ENCODE results near the gene TNRC6C. TPM values are rescaled to one million over a fixed set of nuclear protein-coding genes. Genes with fewer than 3 reads are reported as not detected.

Gene TNRC6C
- total and polyA plus RNA-seq, 2 experiments from 2014 or later: 10.1 to 16.6 TPM

DNA sequence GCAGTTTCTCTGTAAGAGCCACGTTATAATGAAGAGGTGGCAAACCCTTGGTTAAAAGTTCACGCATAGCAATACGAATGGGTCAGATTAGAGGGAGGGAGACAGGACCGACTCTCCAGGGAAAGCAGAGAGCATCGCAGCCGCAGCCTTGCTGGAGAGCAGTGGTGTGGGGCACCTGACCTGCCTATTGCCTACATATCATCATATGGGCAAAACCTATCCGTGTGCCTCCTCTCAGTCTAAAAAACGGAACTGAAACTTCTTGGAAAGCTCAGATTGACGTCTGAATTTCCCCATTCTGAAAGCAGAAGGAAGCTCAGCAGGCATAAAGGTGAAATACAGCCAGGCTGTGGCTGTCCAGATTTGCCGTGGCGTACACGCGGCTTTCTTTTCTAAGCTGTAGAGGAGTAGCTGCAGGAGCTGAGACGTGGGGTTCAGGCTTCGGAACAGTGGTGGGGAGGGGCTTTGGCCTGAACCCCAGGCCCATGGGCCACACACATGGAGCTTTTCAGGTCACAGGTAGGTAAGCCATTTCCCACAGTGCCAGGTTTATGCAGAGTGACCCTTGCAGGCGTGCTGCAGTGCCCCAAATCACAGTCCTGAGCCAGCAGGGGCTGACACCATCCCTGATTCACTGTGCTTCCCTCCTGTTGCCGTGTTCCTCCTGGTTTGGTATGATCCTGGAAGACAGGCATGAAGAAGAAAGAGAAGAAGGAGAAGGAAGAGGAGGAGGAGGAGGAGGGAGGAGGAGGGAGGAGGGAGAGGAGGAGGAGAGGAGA is 41.6 kb upstream of the TNRC6C start:
- no peak overlapping the region for H3K27ac ChIP-seq (ENCODE audit: low read depth)
- peaks cover 3% of the 10 kb centered on the region; the same call in 1 of the 2 replicates for H3K9me2 ChIP-seq (ENCODE audit: insufficient read depth)
- H3K9me3 Mint-ChIP-seq: peaks cover 16% of the 10 kb centered on the region
- 0 out of 2 replicates have a peak, but pooled peaks cover 3% of the 10 kb centered on the region for H3F3A ChIP-seq (replicated peaks; ENCODE audit: low read depth)
- H3K4me1 Mint-ChIP-seq: peaks cover 30% of the 10 kb centered on the region
- no peaks in the 10 kb centered on the region for H4K20me1 ChIP-seq (replicated peaks; ENCODE audit: insufficient read depth)
- no peak for TF ChIP-seq STAT1 (IDR thresholded peaks at IDR 0.05; ENCODE audit: unreplicated experiment)
- no peak for TF ChIP-seq POLR2AphosphoS5 (IDR thresholded peaks at IDR 0.05; ENCODE audit: low read depth)
- no peak for TF ChIP-seq ZNF114 (CRISPR knock-in tag; IDR thresholded peaks at IDR 0.05)
- no peak for TF ChIP-seq JUNB (IDR thresholded peaks at IDR 0.05; ENCODE audit: unreplicated experiment)
- TF ChIP-seq, protein P1, sequence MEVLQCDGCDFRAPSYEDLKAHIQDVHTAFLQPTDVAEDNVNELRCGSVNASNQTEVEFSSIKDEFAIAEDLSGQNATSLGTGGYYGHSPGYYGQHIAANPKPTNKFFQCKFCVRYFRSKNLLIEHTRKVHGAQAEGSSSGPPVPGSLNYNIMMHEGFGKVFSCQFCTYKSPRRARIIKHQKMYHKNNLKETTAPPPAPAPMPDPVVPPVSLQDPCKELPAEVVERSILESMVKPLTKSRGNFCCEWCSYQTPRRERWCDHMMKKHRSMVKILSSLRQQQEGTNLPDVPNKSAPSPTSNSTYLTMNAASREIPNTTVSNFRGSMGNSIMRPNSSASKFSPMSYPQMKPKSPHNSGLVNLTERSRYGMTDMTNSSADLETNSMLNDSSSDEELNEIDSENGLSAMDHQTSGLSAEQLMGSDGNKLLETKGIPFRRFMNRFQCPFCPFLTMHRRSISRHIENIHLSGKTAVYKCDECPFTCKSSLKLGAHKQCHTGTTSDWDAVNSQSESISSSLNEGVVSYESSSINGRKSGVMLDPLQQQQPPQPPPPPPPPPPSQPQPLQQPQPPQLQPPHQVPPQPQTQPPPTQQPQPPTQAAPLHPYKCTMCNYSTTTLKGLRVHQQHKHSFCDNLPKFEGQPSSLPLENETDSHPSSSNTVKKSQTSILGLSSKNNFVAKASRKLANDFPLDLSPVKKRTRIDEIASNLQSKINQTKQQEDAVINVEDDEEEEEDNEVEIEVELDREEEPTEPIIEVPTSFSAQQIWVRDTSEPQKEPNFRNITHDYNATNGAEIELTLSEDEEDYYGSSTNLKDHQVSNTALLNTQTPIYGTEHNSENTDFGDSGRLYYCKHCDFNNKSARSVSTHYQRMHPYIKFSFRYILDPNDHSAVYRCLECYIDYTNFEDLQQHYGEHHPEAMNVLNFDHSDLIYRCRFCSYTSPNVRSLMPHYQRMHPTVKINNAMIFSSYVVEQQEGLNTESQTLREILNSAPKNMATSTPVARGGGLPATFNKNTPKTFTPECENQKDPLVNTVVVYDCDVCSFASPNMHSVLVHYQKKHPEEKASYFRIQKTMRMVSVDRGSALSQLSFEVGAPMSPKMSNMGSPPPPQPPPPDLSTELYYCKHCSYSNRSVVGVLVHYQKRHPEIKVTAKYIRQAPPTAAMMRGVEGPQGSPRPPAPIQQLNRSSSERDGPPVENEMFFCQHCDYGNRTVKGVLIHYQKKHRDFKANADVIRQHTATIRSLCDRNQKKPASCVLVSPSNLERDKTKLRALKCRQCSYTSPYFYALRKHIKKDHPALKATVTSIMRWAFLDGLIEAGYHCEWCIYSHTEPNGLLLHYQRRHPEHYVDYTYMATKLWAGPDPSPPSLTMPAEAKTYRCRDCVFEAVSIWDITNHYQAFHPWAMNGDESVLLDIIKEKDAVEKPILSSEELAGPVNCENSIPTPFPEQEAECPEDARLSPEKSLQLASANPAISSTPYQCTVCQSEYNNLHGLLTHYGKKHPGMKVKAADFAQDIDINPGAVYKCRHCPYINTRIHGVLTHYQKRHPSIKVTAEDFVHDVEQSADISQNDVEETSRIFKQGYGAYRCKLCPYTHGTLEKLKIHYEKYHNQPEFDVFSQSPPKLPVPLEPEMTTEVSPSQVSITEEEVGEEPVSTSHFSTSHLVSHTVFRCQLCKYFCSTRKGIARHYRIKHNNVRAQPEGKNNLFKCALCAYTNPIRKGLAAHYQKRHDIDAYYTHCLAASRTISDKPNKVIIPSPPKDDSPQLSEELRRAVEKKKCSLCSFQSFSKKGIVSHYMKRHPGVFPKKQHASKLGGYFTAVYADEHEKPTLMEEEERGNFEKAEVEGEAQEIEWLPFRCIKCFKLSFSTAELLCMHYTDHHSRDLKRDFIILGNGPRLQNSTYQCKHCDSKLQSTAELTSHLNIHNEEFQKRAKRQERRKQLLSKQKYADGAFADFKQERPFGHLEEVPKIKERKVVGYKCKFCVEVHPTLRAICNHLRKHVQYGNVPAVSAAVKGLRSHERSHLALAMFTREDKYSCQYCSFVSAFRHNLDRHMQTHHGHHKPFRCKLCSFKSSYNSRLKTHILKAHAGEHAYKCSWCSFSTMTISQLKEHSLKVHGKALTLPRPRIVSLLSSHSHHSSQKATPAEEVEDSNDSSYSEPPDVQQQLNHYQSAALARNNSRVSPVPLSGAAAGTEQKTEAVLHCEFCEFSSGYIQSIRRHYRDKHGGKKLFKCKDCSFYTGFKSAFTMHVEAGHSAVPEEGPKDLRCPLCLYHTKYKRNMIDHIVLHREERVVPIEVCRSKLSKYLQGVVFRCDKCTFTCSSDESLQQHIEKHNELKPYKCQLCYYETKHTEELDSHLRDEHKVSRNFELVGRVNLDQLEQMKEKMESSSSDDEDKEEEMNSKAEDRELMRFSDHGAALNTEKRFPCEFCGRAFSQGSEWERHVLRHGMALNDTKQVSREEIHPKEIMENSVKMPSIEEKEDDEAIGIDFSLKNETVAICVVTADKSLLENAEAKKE (CRISPR knock-in tag; IDR thresholded peaks at IDR 0.05): no peak
- H3K79me2 ChIP-seq (replicated peaks; ENCODE audit: insufficient read depth): no peaks in the 10 kb centered on the region
- H3K4me3 ChIP-seq: no peak overlapping the region
- no peak overlapping the region for H3K4me3 Mint-ChIP-seq
- peaks cover 12% of the 10 kb centered on the region for H3K36me3 Mint-ChIP-seq (ENCODE audit: low read depth)
- DNase-seq (ENCODE audit: low spot score): no peak
- no peaks in the 10 kb centered on the region for H3K27me3 ChIP-seq (ENCODE audit: insufficient read depth)
- H3K27ac Mint-ChIP-seq: no peak overlapping the region
- H3K4me2 ChIP-seq: no peak overlapping the region
- H3K4me1 ChIP-seq (ENCODE audit: insufficient read depth): peaks cover 33% of the 10 kb centered on the region
- H3K36me3 ChIP-seq (ENCODE audit: insufficient read depth): no peaks in the 10 kb centered on the region
- H2AFZ ChIP-seq: peak overlapping the region; percentile 38; the same call in 1 of the 2 replicates
- ATAC-seq: no peak
- peaks cover 14% of the 10 kb centered on the region for H3K27me3 Mint-ChIP-seq (ENCODE audit: insufficient read depth, low read depth, poor library complexity)

DNA sequence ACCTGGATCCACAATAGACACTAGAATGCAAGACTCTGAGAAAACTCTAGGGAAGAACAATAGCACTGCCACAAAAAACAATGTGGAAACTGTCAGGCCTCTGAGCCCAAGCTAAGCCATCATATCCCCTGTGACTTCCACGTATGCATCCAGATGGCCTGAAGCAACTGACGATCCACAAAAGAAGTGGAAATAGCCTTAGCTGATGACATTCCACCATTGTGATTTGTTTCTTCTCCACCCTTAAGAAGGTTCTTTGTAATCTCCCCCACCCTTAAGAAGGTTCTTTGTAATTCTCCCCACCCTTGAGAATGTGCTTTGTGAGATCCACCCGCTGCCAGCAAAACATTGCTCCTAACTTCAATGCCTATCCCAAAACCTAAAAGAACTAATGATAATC is 39.2 kb upstream of the TNRC6C start:
- Histone ChIP-seq H3K36me3 (ENCODE audit: insufficient read depth) (no peaks in the 10 kb centered on the region), H2AFZ (no peak overlapping the region), H3F3A (replicated peaks; ENCODE audit: low read depth) (0 out of 2 replicates have a peak, but pooled peaks cover 3% of the 10 kb centered on the region), H4K20me1 (replicated peaks; ENCODE audit: insufficient read depth) (no peaks in the 10 kb centered on the region), H3K4me1 (ENCODE audit: insufficient read depth) (peaks cover 50% of the 10 kb centered on the region), H3K27me3 (ENCODE audit: insufficient read depth) (peaks cover 5% of the 10 kb centered on the region; the same call in 1 of the 2 replicates), H3K4me2 (no peak overlapping the region), H3K79me2 (replicated peaks; ENCODE audit: insufficient read depth) (no peaks in the 10 kb centered on the region), H3K9me2 (ENCODE audit: insufficient read depth) (peaks cover 3% of the 10 kb centered on the region; the same call in 1 of the 2 replicates), H3K27ac (ENCODE audit: low read depth) (no peak overlapping the region), H3K4me3 (no peak overlapping the region)
- no peak overlapping the region for H3K27ac Mint-ChIP-seq
- peaks cover 46% of the 10 kb centered on the region for H3K4me1 Mint-ChIP-seq
- H3K27me3 Mint-ChIP-seq (ENCODE audit: insufficient read depth, low read depth, poor library complexity): peaks cover 23% of the 10 kb centered on the region
- no peak for TF ChIP-seq EZH2phosphoT487 (IDR thresholded peaks at IDR 0.05; ENCODE audit: unreplicated experiment)
- TF ChIP-seq ZNF331 (CRISPR knock-in tag; IDR thresholded peaks at IDR 0.05; ENCODE audit: low read depth): no peak
- no peak for TF ChIP-seq ZNF114 (CRISPR knock-in tag; IDR thresholded peaks at IDR 0.05)
- no peak for TF ChIP-seq STAT1 (IDR thresholded peaks at IDR 0.05; ENCODE audit: unreplicated experiment)
- TF ChIP-seq EZH2 (IDR thresholded peaks at IDR 0.05; ENCODE audit: low read depth, unreplicated experiment): no peak
- no peak for TF ChIP-seq POLR2AphosphoS5 (IDR thresholded peaks at IDR 0.05; ENCODE audit: low read depth)
- TF ChIP-seq, protein P2, sequence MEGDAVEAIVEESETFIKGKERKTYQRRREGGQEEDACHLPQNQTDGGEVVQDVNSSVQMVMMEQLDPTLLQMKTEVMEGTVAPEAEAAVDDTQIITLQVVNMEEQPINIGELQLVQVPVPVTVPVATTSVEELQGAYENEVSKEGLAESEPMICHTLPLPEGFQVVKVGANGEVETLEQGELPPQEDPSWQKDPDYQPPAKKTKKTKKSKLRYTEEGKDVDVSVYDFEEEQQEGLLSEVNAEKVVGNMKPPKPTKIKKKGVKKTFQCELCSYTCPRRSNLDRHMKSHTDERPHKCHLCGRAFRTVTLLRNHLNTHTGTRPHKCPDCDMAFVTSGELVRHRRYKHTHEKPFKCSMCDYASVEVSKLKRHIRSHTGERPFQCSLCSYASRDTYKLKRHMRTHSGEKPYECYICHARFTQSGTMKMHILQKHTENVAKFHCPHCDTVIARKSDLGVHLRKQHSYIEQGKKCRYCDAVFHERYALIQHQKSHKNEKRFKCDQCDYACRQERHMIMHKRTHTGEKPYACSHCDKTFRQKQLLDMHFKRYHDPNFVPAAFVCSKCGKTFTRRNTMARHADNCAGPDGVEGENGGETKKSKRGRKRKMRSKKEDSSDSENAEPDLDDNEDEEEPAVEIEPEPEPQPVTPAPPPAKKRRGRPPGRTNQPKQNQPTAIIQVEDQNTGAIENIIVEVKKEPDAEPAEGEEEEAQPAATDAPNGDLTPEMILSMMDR (conservative IDR thresholded peaks at IDR 0.05; ENCODE audit: low read depth in 2 of 2): no peak
- TF ChIP-seq, protein P3, sequence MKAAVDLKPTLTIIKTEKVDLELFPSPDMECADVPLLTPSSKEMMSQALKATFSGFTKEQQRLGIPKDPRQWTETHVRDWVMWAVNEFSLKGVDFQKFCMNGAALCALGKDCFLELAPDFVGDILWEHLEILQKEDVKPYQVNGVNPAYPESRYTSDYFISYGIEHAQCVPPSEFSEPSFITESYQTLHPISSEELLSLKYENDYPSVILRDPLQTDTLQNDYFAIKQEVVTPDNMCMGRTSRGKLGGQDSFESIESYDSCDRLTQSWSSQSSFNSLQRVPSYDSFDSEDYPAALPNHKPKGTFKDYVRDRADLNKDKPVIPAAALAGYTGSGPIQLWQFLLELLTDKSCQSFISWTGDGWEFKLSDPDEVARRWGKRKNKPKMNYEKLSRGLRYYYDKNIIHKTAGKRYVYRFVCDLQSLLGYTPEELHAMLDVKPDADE (IDR thresholded peaks at IDR 0.05): no peak
- DNase-seq (ENCODE audit: low spot score) (no peak), ATAC-seq (no peak)
- peaks cover 19% of the 10 kb centered on the region for H3K9me3 Mint-ChIP-seq
- no peak overlapping the region for H3K4me3 Mint-ChIP-seq
- H3K36me3 Mint-ChIP-seq (ENCODE audit: low read depth): peaks cover 12% of the 10 kb centered on the region

Data from GM23338 (cell line).